ENCODE data around the gene SOX21. TPM values are rescaled to one million over a fixed set of nuclear protein-coding genes. Genes with fewer than 3 reads are reported as not detected.
"Not testable (repeated sequence)": the region's sequence is repeated elsewhere in the genome, so short reads cannot be mapped to it uniquely, and the experiment has no call there.

SOX21 gene
- total RNA-seq, 1 experiment from 2014 or later: 11.4 TPM

DNA sequence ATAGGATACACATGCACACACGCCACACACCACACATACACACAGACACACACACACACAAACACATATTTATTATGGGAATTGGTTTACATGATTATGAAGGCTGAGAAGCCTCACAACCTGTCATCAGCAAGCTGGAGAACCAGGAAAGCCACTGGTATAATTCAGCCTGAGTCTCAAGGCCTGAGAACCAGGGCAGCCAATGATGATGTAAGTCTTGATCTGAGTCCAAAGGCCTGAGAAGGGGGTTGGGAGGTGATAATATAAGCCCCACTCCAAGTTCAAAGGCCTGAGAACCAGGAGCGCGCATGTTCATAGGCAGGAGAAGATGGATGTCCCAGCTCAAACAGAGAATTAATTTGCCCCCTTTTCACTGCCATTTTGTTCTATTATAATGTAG is 18.7 kb upstream of the SOX21 start (continued):
- TF ChIP-seq, protein P1, sequence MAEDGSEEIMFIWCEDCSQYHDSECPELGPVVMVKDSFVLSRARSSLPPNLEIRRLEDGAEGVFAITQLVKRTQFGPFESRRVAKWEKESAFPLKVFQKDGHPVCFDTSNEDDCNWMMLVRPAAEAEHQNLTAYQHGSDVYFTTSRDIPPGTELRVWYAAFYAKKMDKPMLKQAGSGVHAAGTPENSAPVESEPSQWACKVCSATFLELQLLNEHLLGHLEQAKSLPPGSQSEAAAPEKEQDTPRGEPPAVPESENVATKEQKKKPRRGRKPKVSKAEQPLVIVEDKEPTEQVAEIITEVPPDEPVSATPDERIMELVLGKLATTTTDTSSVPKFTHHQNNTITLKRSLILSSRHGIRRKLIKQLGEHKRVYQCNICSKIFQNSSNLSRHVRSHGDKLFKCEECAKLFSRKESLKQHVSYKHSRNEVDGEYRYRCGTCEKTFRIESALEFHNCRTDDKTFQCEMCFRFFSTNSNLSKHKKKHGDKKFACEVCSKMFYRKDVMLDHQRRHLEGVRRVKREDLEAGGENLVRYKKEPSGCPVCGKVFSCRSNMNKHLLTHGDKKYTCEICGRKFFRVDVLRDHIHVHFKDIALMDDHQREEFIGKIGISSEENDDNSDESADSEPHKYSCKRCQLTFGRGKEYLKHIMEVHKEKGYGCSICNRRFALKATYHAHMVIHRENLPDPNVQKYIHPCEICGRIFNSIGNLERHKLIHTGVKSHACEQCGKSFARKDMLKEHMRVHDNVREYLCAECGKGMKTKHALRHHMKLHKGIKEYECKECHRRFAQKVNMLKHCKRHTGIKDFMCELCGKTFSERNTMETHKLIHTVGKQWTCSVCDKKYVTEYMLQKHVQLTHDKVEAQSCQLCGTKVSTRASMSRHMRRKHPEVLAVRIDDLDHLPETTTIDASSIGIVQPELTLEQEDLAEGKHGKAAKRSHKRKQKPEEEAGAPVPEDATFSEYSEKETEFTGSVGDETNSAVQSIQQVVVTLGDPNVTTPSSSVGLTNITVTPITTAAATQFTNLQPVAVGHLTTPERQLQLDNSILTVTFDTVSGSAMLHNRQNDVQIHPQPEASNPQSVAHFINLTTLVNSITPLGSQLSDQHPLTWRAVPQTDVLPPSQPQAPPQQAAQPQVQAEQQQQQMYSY (CRISPR knock-in tag; IDR thresholded peaks at IDR 0.05): no peak
- TF ChIP-seq, protein P2, sequence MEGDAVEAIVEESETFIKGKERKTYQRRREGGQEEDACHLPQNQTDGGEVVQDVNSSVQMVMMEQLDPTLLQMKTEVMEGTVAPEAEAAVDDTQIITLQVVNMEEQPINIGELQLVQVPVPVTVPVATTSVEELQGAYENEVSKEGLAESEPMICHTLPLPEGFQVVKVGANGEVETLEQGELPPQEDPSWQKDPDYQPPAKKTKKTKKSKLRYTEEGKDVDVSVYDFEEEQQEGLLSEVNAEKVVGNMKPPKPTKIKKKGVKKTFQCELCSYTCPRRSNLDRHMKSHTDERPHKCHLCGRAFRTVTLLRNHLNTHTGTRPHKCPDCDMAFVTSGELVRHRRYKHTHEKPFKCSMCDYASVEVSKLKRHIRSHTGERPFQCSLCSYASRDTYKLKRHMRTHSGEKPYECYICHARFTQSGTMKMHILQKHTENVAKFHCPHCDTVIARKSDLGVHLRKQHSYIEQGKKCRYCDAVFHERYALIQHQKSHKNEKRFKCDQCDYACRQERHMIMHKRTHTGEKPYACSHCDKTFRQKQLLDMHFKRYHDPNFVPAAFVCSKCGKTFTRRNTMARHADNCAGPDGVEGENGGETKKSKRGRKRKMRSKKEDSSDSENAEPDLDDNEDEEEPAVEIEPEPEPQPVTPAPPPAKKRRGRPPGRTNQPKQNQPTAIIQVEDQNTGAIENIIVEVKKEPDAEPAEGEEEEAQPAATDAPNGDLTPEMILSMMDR (IDR thresholded peaks at IDR 0.05): no peak
- TF ChIP-seq ZNF121 (CRISPR knock-in tag; IDR thresholded peaks at IDR 0.05) (no peak), TEAD1 (CRISPR knock-in tag; IDR thresholded peaks at IDR 0.05) (no peak), CREM (CRISPR knock-in tag; IDR thresholded peaks at IDR 0.05) (no peak), RORB (CRISPR knock-in tag; IDR thresholded peaks at IDR 0.05) (no peak)
- TF ChIP-seq, protein P3, sequence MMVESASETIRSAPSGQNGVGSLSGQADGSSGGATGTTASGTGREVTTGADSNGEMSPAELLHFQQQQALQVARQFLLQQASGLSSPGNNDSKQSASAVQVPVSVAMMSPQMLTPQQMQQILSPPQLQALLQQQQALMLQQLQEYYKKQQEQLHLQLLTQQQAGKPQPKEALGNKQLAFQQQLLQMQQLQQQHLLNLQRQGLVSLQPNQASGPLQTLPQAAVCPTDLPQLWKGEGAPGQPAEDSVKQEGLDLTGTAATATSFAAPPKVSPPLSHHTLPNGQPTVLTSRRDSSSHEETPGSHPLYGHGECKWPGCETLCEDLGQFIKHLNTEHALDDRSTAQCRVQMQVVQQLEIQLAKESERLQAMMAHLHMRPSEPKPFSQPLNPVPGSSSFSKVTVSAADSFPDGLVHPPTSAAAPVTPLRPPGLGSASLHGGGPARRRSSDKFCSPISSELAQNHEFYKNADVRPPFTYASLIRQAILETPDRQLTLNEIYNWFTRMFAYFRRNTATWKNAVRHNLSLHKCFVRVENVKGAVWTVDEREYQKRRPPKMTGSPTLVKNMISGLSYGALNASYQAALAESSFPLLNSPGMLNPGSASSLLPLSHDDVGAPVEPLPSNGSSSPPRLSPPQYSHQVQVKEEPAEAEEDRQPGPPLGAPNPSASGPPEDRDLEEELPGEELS (CRISPR knock-in tag; IDR thresholded peaks at IDR 0.05): no peak

DNA sequence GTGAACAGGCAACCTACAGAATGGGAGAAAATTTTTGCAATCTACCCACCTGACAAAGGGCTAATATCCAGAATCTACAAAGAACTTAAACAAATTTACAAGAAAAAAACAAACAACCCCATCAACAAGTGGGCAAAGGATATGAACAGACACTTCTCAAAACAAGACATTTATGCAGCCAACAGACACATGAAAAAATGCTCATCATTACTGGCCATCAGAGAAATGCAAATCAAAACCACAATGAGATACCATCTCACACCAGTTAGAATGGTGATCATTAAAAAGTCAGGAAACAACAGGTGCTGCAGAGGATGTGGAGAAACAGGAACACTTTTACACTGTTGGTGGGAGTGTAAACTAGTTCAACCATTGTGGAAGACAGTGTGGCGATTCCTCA is 17.6 kb upstream of the SOX21 start:
- POLR2A ChIA-PET, ATAC-seq: not testable (repeated sequence)
- peaks cover 32% of the 10 kb centered on the region for H3K9me3 Mint-ChIP-seq

DNA sequence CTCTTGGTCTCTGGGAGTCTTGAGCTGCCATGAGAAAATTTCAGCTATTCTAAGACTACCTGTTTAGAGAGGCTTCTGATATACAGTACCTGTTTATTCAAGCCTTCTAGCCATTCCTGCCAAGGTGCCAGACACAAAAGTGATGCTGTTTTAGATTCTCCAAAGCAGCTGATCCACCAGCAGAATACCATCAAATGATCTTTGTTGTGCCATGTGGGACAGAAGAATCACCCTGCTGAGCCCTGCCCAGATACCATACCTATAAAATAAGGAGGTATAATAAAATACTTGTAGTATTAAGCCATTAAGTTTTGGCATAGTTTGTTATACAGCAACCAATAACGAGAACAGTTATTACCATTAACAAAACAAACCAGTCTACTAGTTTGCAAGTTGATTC is 14.1 kb upstream of the SOX21 start:
- peaks cover 8% of the 10 kb centered on the region; the same call in 1 of the 2 replicates for H3K27me3 Mint-ChIP-seq (ENCODE audit: low read depth)
- no peak overlapping the region for H3K4me3 Mint-ChIP-seq
- H3K4me1 Mint-ChIP-seq: no peaks in the 10 kb centered on the region
- ChIA-PET POLR2A (no interaction called here), CTCF (no interaction called here)
- DNase-seq (ENCODE audit: low spot score) (no peak), ATAC-seq (no peak)
- H3K27ac Mint-ChIP-seq: no peak overlapping the region
- peaks cover 11% of the 10 kb centered on the region for H3K36me3 Mint-ChIP-seq
- H3K9me3 Mint-ChIP-seq: peaks cover 30% of the 10 kb centered on the region
- TF ChIP-seq, protein P4, sequence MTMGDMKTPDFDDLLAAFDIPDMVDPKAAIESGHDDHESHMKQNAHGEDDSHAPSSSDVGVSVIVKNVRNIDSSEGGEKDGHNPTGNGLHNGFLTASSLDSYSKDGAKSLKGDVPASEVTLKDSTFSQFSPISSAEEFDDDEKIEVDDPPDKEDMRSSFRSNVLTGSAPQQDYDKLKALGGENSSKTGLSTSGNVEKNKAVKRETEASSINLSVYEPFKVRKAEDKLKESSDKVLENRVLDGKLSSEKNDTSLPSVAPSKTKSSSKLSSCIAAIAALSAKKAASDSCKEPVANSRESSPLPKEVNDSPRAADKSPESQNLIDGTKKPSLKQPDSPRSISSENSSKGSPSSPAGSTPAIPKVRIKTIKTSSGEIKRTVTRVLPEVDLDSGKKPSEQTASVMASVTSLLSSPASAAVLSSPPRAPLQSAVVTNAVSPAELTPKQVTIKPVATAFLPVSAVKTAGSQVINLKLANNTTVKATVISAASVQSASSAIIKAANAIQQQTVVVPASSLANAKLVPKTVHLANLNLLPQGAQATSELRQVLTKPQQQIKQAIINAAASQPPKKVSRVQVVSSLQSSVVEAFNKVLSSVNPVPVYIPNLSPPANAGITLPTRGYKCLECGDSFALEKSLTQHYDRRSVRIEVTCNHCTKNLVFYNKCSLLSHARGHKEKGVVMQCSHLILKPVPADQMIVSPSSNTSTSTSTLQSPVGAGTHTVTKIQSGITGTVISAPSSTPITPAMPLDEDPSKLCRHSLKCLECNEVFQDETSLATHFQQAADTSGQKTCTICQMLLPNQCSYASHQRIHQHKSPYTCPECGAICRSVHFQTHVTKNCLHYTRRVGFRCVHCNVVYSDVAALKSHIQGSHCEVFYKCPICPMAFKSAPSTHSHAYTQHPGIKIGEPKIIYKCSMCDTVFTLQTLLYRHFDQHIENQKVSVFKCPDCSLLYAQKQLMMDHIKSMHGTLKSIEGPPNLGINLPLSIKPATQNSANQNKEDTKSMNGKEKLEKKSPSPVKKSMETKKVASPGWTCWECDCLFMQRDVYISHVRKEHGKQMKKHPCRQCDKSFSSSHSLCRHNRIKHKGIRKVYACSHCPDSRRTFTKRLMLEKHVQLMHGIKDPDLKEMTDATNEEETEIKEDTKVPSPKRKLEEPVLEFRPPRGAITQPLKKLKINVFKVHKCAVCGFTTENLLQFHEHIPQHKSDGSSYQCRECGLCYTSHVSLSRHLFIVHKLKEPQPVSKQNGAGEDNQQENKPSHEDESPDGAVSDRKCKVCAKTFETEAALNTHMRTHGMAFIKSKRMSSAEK (CRISPR knock-in tag; IDR thresholded peaks at IDR 0.05; ENCODE audit: borderline replicate concordance): no peak
- TF ChIP-seq, protein P5, sequence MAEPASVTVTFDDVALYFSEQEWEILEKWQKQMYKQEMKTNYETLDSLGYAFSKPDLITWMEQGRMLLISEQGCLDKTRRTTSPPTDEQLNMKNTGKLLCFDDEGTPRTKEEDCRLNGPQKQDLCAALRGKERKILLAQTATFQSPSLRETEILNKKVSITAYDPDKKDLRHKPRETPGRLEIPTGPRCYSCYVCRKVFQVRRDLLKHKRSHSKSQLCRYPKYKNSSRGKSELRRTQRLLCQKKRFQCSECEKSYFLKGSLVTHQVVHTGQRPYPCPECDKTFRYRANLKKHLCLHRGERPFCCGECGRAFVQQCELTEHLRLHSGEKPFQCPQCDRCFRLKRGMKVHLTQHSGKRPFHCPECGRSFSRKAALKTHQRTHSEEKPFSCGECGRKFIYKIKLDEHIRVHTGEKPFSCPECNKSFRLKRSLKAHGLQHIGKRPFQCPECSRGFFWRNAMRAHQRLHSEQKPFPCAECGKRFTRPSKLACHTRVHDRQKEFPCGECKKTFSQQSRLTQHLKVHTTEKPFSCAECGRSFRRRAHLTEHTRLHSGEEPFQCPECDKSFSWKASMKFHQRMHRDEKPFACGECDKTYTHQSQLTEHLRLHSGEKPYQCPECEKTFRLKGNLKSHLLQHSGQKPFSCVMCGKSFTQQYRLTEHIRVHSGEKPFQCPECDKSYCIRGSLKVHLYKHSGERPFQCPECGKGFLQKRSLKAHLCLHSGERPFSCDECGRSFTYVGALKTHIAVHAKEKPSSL (CRISPR knock-in tag; conservative IDR thresholded peaks at IDR 0.05): no peak
- no peak for TF ChIP-seq JUN (CRISPR knock-in tag; IDR thresholded peaks at IDR 0.05)
- no peak for TF ChIP-seq NFYB (CRISPR knock-in tag; conservative IDR thresholded peaks at IDR 0.05; ENCODE audit: low read depth)
- TF ChIP-seq, protein P6, sequence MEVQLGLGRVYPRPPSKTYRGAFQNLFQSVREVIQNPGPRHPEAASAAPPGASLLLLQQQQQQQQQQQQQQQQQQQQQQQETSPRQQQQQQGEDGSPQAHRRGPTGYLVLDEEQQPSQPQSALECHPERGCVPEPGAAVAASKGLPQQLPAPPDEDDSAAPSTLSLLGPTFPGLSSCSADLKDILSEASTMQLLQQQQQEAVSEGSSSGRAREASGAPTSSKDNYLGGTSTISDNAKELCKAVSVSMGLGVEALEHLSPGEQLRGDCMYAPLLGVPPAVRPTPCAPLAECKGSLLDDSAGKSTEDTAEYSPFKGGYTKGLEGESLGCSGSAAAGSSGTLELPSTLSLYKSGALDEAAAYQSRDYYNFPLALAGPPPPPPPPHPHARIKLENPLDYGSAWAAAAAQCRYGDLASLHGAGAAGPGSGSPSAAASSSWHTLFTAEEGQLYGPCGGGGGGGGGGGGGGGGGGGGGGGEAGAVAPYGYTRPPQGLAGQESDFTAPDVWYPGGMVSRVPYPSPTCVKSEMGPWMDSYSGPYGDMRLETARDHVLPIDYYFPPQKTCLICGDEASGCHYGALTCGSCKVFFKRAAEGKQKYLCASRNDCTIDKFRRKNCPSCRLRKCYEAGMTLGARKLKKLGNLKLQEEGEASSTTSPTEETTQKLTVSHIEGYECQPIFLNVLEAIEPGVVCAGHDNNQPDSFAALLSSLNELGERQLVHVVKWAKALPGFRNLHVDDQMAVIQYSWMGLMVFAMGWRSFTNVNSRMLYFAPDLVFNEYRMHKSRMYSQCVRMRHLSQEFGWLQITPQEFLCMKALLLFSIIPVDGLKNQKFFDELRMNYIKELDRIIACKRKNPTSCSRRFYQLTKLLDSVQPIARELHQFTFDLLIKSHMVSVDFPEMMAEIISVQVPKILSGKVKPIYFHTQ (CRISPR knock-in tag; IDR thresholded peaks at IDR 0.05): no peak
- TF ChIP-seq NFATC4 (CRISPR knock-in tag; IDR thresholded peaks at IDR 0.05): no peak
- no peak for TF ChIP-seq ZNF396 (CRISPR knock-in tag; IDR thresholded peaks at IDR 0.05; ENCODE audit: borderline replicate concordance)
- TF ChIP-seq CREM (CRISPR knock-in tag; IDR thresholded peaks at IDR 0.05): no peak
- no peak for TF ChIP-seq RORB (CRISPR knock-in tag; IDR thresholded peaks at IDR 0.05)
- no peak for TF ChIP-seq ESRRA (CRISPR knock-in tag; IDR thresholded peaks at IDR 0.05; ENCODE audit: borderline replicate concordance)
- no peak for TF ChIP-seq NR2C2 (CRISPR knock-in tag; IDR thresholded peaks at IDR 0.05)
- no peak for TF ChIP-seq MXD4 (CRISPR knock-in tag; IDR thresholded peaks at IDR 0.05; ENCODE audit: borderline replicate concordance)

More for the DNA sequence above, 17.6 kb upstream of the SOX21 start:
- H3K27me3 Mint-ChIP-seq (ENCODE audit: low read depth); H3K27ac Mint-ChIP-seq; H3K4me3 Mint-ChIP-seq; DNase-seq (ENCODE audit: low spot score); H3K4me1 Mint-ChIP-seq; CTCF ChIA-PET: not testable (repeated sequence)
- H3K36me3 Mint-ChIP-seq: peaks cover 11% of the 10 kb centered on the region

All from WTC11 (cell line).